OCI-LY1 (cell line): ENCODE measurements around the gene CBFA2T3.

Experiments used
- H2AFZ ChIP-seq: fragments of 200-600 bp; sonication (generic), shearing (Covaris generic); 2 replicates; pipeline ENCODE4 v1.6.0; 2014; ENCODE audit warnings: antibody characterized with exemption, mild to moderate bottlenecking, low read length
- H3F3A ChIP-seq: fragments of 200-600 bp; sonication (generic), shearing (Covaris generic); 2 replicates; pipeline ENCODE4 v1.6.0; 2014; ENCODE audit warnings: mild to moderate bottlenecking, antibody characterized with exemption, low read length, moderate library complexity; ENCODE audit not compliant: insufficient read depth
- H3K27ac ChIP-seq: fragments of 200-600 bp; sonication (generic); 2 replicates; pipeline ENCODE4 v1.5.1; 2014; ENCODE audit warnings: low read length, mixed run types, mild to moderate bottlenecking, low read depth; ENCODE audit not compliant: poor library complexity, severe bottlenecking
- H3K27me3 ChIP-seq: fragments of 200-600 bp; sonication (generic); 2 replicates; pipeline ENCODE4 v1.6.0; 2014; ENCODE audit warnings: antibody characterized with exemption, mild to moderate bottlenecking, low read length, moderate library complexity; ENCODE audit not compliant: insufficient read depth
- H3K36me3 ChIP-seq: fragments of 200-600 bp; sonication (generic); 2 replicates; pipeline ENCODE4 v1.6.1; 2014; ENCODE audit warnings: mild to moderate bottlenecking, antibody characterized with exemption, low read length, moderate library complexity, mixed read lengths; ENCODE audit not compliant: insufficient read depth
- H3K4me1 ChIP-seq: fragments of 200-600 bp; sonication (generic); 2 replicates; pipeline ENCODE4 v1.5.1; 2014; ENCODE audit warnings: mild to moderate bottlenecking, low read length, moderate library complexity; ENCODE audit not compliant: insufficient read depth, severe bottlenecking
- H3K4me2 ChIP-seq: fragments of 200-600 bp; sonication (generic), shearing (Covaris generic); 2 replicates; pipeline ENCODE4 v1.6.1; 2014; ENCODE audit warnings: low read length
- H3K4me3 ChIP-seq: fragments of 200-600 bp; sonication (generic); 2 replicates; pipeline ENCODE4 v1.5.1; 2014; ENCODE audit warnings: low read length, low read depth, mild to moderate bottlenecking, mixed read lengths; ENCODE audit not compliant: poor library complexity, severe bottlenecking
- H3K79me2 ChIP-seq: fragments of 200-600 bp; shearing (Covaris generic); 2 replicates; pipeline ENCODE4 v1.6.1; 2016; ENCODE audit warnings: mixed run types, low read length, mixed read lengths; ENCODE audit not compliant: insufficient read depth
- H3K9ac ChIP-seq: fragments of 200-600 bp; sonication (generic), shearing (Covaris generic); 2 replicates; pipeline ENCODE4 v1.6.1; 2014; ENCODE audit warnings: mild to moderate bottlenecking, low read length, mixed read lengths
- H3K9me2 ChIP-seq: fragments of 200-600 bp; sonication (generic), shearing (Covaris generic); 2 replicates; pipeline ENCODE4 v1.6.1; 2014; ENCODE audit warnings: low read depth, mild to moderate bottlenecking, low read length, mixed read lengths
- H3K9me3 ChIP-seq: fragments of 200-600 bp; shearing (Covaris generic); 2 replicates; pipeline ENCODE4 v1.6.1; 2014; ENCODE audit warnings: low read length, mixed read lengths
- H4K20me1 ChIP-seq: fragments of 200-600 bp; sonication (generic), shearing (Covaris generic); 2 replicates; pipeline ENCODE4 v1.6.0; 2016; ENCODE audit warnings: mild to moderate bottlenecking, low read length; ENCODE audit not compliant: insufficient read depth
- CTCF ChIP-seq: fragments of 200-600 bp; sonication (generic), shearing (Covaris generic); IDR thresholded peaks from 2 replicates; pipeline ENCODE4 v1.5.1; 2017; ENCODE audit warnings: mild to moderate bottlenecking, antibody characterized with exemption, low read length, moderate library complexity, mixed read lengths
- EZH2 ChIP-seq: fragments of 200-600 bp; sonication (generic), shearing (Covaris generic); IDR thresholded peaks from 2 replicates; pipeline ENCODE4 v1.8.0; 2017; ENCODE audit warnings: borderline replicate concordance, mixed run types, mild to moderate bottlenecking, antibody characterized with exemption, low read length, moderate library complexity, mixed read lengths

CBFA2T3 gene

DNA sequence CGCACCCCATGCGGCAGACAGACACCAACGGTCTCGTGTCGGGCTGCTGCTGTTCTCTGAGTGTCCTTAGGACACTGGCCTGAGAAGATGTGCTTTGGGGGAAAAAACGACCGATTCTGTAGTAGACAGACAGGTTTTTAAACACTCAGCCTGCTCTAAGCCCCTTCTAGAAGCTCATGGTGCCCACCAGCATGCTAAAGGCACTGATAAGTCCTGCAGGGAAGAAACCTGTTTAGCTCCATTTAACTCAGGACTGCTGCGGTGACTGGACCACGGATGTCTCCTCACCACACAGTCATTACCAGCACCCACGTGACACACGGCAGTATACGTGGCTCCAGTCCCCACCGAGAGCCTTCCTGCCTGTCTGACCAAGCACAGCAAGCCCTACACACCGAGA, 146.2 kb downstream of the CBFA2T3 start:
- no peak overlapping the region for H3K4me2 ChIP-seq
- H4K20me1 ChIP-seq: no peaks in the 10 kb centered on the region
- H3K9me2 ChIP-seq: no peaks in the 10 kb centered on the region
- no peaks in the 10 kb centered on the region for H3K4me1 ChIP-seq
- H3F3A ChIP-seq: no peaks in the 10 kb centered on the region
- no peak overlapping the region for H3K4me3 ChIP-seq
- no peaks in the 10 kb centered on the region for H3K9me3 ChIP-seq
- no peak overlapping the region for H3K9ac ChIP-seq
- H2AFZ ChIP-seq: no peak overlapping the region
- H3K36me3 ChIP-seq: no peaks in the 10 kb centered on the region
- H3K79me2 ChIP-seq: no peaks in the 10 kb centered on the region
- 0 out of 2 replicates have a peak, but pooled peaks cover 5% of the 10 kb centered on the region for H3K27me3 ChIP-seq
- TF ChIP-seq EZH2 (no peak), CTCF (no peak)
- H3K27ac ChIP-seq: no peak overlapping the region

DNA sequence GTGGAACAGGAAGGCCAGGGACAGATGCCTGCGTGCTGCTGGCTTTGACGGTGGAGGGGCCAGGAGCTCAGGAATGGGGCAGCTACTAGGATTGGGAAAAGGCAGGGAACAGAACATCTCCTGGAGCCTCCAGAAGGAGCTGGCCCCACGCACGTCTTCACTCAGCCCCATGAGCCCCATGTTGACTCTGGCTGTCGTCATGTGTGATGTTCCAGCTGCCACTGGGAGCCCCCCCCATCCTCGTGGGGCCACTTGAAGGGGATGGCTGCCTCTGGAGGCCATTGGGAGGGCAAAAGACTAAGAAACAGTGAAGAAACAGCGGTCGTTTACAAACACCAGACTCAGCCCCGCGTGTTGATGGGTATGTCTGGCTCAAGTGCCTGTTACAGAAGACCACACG, 146.7 kb downstream of the CBFA2T3 start:
- Histone ChIP-seq H3K4me1 (no peaks in the 10 kb centered on the region), H3K36me3 (no peaks in the 10 kb centered on the region), H3K27ac (no peak overlapping the region), H4K20me1 (no peaks in the 10 kb centered on the region), H3K9me3 (no peaks in the 10 kb centered on the region), H3F3A (no peaks in the 10 kb centered on the region), H3K9me2 (no peaks in the 10 kb centered on the region), H3K4me3 (no peak overlapping the region), H3K9ac (no peak overlapping the region), H2AFZ (no peak overlapping the region), H3K4me2 (no peak overlapping the region), H3K79me2 (no peaks in the 10 kb centered on the region), H3K27me3 (0 out of 2 replicates have a peak, but pooled peaks cover 5% of the 10 kb centered on the region)
- TF ChIP-seq CTCF (no peak), EZH2 (no peak)

DNA sequence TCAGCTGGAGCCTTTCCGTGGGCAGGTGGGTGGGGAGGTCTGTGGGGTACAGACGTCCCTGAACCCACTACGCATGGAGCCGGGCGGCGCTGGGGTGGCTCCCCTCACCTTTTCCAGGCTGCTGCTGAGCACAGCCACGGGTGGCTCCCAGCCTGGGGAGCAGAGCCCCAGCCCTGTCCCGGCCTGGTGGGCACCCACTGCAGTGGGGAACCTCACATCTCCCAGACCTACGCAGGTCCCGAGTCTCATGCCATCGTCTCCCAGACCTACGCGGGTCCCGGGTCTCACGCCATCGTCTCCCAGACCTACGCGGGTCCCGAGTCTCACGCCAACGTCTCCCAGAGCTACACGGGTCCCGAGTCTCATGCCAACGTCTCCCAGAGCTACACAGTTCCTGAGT, 148.3 kb downstream of the CBFA2T3 start:
- no peak overlapping the region for H2AFZ ChIP-seq
- TF ChIP-seq CTCF: no peak
- no peak for TF ChIP-seq EZH2
- no peak overlapping the region for H3K27ac ChIP-seq

More for the DNA sequence above, 148.3 kb downstream of the CBFA2T3 start:
- H3K4me3 ChIP-seq: no peak overlapping the region
- H3K27me3 ChIP-seq: 0 out of 2 replicates have a peak, but pooled peaks cover 5% of the 10 kb centered on the region
- no peaks in the 10 kb centered on the region for H3K9me2 ChIP-seq
- H4K20me1 ChIP-seq: no peaks in the 10 kb centered on the region
- H3F3A ChIP-seq: no peaks in the 10 kb centered on the region
- H3K9ac ChIP-seq: no peak overlapping the region
- H3K9me3 ChIP-seq: no peaks in the 10 kb centered on the region
- H3K4me2 ChIP-seq: no peak overlapping the region
- no peaks in the 10 kb centered on the region for H3K36me3 ChIP-seq
- no peaks in the 10 kb centered on the region for H3K79me2 ChIP-seq
- H3K4me1 ChIP-seq: no peaks in the 10 kb centered on the region
